ENCODE data around the gene SPRR5.

The SPRR5 gene

GRCh38 chr1:152977614-152978013, 30.6 kb downstream of the SPRR5 start:
- Histone ChIP-seq H3F3A (ENCODE audit: insufficient read depth, low read length) (no peaks in the 10 kb centered on the region), H3K79me2 (ENCODE audit: low read length) (no peaks in the 10 kb centered on the region), H3K9me3 (replicated peaks; ENCODE audit: insufficient read depth, low read length) (no peaks in the 10 kb centered on the region), H3K4me3 (ENCODE audit: low read length) (no peak overlapping the region), H3K36me3 (replicated peaks; ENCODE audit: insufficient read depth, low read length) (no peaks in the 10 kb centered on the region), H3K27ac (ENCODE audit: low read length) (no peak overlapping the region), H4K20me1 (ENCODE audit: insufficient read depth, low read length) (no peaks in the 10 kb centered on the region), H3K9ac (ENCODE audit: low read length) (no peak overlapping the region), H3K27me3 (replicated peaks; ENCODE audit: insufficient read depth, low read length) (no peaks in the 10 kb centered on the region), H3K4me2 (ENCODE audit: low read depth, low read length) (no peak overlapping the region), H2AFZ (ENCODE audit: low read length) (no peak overlapping the region), H3K4me1 (ENCODE audit: low read length) (no peaks in the 10 kb centered on the region), H3K9me2 (replicated peaks; ENCODE audit: insufficient read depth, low read length) (no peaks in the 10 kb centered on the region)
- TF ChIP-seq CTCF (IDR thresholded peaks at IDR 0.05; ENCODE audit: low read length) = no peak
- DNase-seq = no peak

- no peak overlapping the region for H2AFZ ChIP-seq (ENCODE audit: low read length)
- DNase-seq = no peak
- H3F3A ChIP-seq (ENCODE audit: insufficient read depth, low read length) = no peaks in the 10 kb centered on the region
- no peaks in the 10 kb centered on the region for H4K20me1 ChIP-seq (ENCODE audit: insufficient read depth, low read length)
- H3K4me1 ChIP-seq (ENCODE audit: low read length) = no peaks in the 10 kb centered on the region
- H3K9ac ChIP-seq (ENCODE audit: low read length) = no peak overlapping the region
- no peak overlapping the region for H3K27ac ChIP-seq (ENCODE audit: low read length)
- no peaks in the 10 kb centered on the region for H3K9me2 ChIP-seq (replicated peaks; ENCODE audit: insufficient read depth, low read length)
- no peaks in the 10 kb centered on the region for H3K27me3 ChIP-seq (replicated peaks; ENCODE audit: insufficient read depth, low read length)
- no peaks in the 10 kb centered on the region for H3K36me3 ChIP-seq (replicated peaks; ENCODE audit: insufficient read depth, low read length)
- no peaks in the 10 kb centered on the region for H3K79me2 ChIP-seq (ENCODE audit: low read length)
- H3K9me3 ChIP-seq (replicated peaks; ENCODE audit: insufficient read depth, low read length) = no peaks in the 10 kb centered on the region
- H3K4me3 ChIP-seq (ENCODE audit: low read length) = no peak overlapping the region
- H3K4me2 ChIP-seq (ENCODE audit: low read depth, low read length) = no peak overlapping the region
- TF ChIP-seq EZH2phosphoT487 (IDR thresholded peaks at IDR 0.05; ENCODE audit: low read length) = no peak
- TF ChIP-seq EZH2 (optimal IDR thresholded peaks at IDR 0.05; ENCODE audit: low read depth, low read length) = no peak
- TF ChIP-seq CTCF (IDR thresholded peaks at IDR 0.05; ENCODE audit: low read length) = no peak
Observed at GRCh38 chr1:152980676-152981075, 33.7 kb downstream of the SPRR5 start.

- Histone ChIP-seq H3K4me3 (ENCODE audit: low read length) (no peak overlapping the region), H3K27ac (ENCODE audit: low read length) (no peak overlapping the region), H3K9me2 (replicated peaks; ENCODE audit: insufficient read depth, low read length) (no peaks in the 10 kb centered on the region), H2AFZ (ENCODE audit: low read length) (no peak overlapping the region), H3K79me2 (ENCODE audit: low read length) (no peaks in the 10 kb centered on the region), H4K20me1 (ENCODE audit: insufficient read depth, low read length) (no peaks in the 10 kb centered on the region), H3F3A (ENCODE audit: insufficient read depth, low read length) (no peaks in the 10 kb centered on the region), H3K9ac (ENCODE audit: low read length) (no peak overlapping the region), H3K4me1 (ENCODE audit: low read length) (no peaks in the 10 kb centered on the region), H3K36me3 (replicated peaks; ENCODE audit: insufficient read depth, low read length) (no peaks in the 10 kb centered on the region), H3K9me3 (replicated peaks; ENCODE audit: insufficient read depth, low read length) (no peaks in the 10 kb centered on the region), H3K27me3 (replicated peaks; ENCODE audit: insufficient read depth, low read length) (no peaks in the 10 kb centered on the region), H3K4me2 (ENCODE audit: low read depth, low read length) (no peak overlapping the region)
- TF ChIP-seq EZH2phosphoT487 (IDR thresholded peaks at IDR 0.05; ENCODE audit: low read length) = no peak
- no peak for TF ChIP-seq EZH2 (optimal IDR thresholded peaks at IDR 0.05; ENCODE audit: low read depth, low read length)
- no peak for TF ChIP-seq CTCF (IDR thresholded peaks at IDR 0.05; ENCODE audit: low read length)
- no peak for DNase-seq
Observed at GRCh38 chr1:152981146-152981871, 34.3 kb downstream of the SPRR5 start.
